MCF 10A (cell line): Measurements from ENCODE around the gene GSK3B. TPM values are rescaled to one million over a fixed set of nuclear protein-coding genes. Genes with fewer than 3 reads are reported as not detected.
"Not testable (repeated sequence)": the region's sequence is repeated elsewhere in the genome, so short reads cannot be mapped to it uniquely, and the experiment has no call there.

Experiments used
- BruUV-seq: library from RNA; stranded (reverse); fragments of 400-500 nt; replicated peaks from 2 replicates; lab custom pipeline; 2021; lab: Mats Ljungman, UMichigan
- CTCF ChIA-PET: fragments of 300-600 bp; sonication (Branson Sonifier 250); formaldehyde crosslinking; extraction: SDS; loops from one replicate; lab custom pipeline; 2021; ENCODE audit warnings: antibody characterized with exemption, inconsistent platforms; lab: Yijun Ruan, JAX
- POLR2A ChIA-PET: fragments of 300-600, 350-650 bp; sonication (Branson Sonifier 250); formaldehyde crosslinking; extraction: SDS; loops from one replicate; lab custom pipeline; 2020; ENCODE audit warnings: antibody characterized with exemption, inconsistent platforms; lab: Yijun Ruan, JAX
- DNase-seq: peaks from one replicate; pipeline ENCODE4 v3.0.0-alpha.2; 2018; ENCODE audit not compliant: unreplicated experiment
- H3K27ac Mint-ChIP-seq: one replicate; pipeline ENCODE4 v1.8.0; 2022; ENCODE audit warnings: mild to moderate bottlenecking, low read depth, mixed read lengths; ENCODE audit not compliant: unreplicated experiment
- H3K27me3 Mint-ChIP-seq: one replicate; pipeline ENCODE4 v1.8.0; 2022; ENCODE audit warnings: mixed read lengths; ENCODE audit not compliant: insufficient read depth, unreplicated experiment
- H3K36me3 Mint-ChIP-seq: one replicate; pipeline ENCODE4 v1.8.0; 2022; ENCODE audit warnings: mild to moderate bottlenecking, moderate library complexity, mixed read lengths; ENCODE audit not compliant: insufficient read depth, unreplicated experiment
- H3K4me1 Mint-ChIP-seq: one replicate; pipeline ENCODE4 v1.8.0; 2022; ENCODE audit warnings: mixed read lengths; ENCODE audit not compliant: insufficient read depth, unreplicated experiment
- H3K4me3 Mint-ChIP-seq: one replicate; pipeline ENCODE4 v1.8.0; 2022; ENCODE audit warnings: mild to moderate bottlenecking, moderate library complexity, mixed read lengths; ENCODE audit not compliant: unreplicated experiment
- H3K9me3 Mint-ChIP-seq: one replicate; pipeline ENCODE4 v1.8.0; 2022; ENCODE audit warnings: mixed read lengths; ENCODE audit not compliant: unreplicated experiment
- intact Hi-C: fragments of 100-400 bp; cut with micrococcal nuclease; formaldehyde crosslinking; loops from 2 replicates; pipeline ENCODE4 v1.14.1; 2022
- total RNA-seq: library from RNA; stranded (reverse); gene quantifications from 2 replicates; pipeline ENCODE4 v1.2.3, GENCODE V29; 2022
- TF ChIP-seq, protein P1 (sequence below): fragments of 200-600 bp; IDR thresholded peaks from one replicate; pipeline ENCODE4 v1.8.0; 2022; ENCODE audit warnings: antibody characterized with exemption, mild to moderate bottlenecking; ENCODE audit not compliant: unreplicated experiment

Gene GSK3B
- total RNA-seq, 1 experiment from 2014 or later: 71.5 TPM

DNA sequence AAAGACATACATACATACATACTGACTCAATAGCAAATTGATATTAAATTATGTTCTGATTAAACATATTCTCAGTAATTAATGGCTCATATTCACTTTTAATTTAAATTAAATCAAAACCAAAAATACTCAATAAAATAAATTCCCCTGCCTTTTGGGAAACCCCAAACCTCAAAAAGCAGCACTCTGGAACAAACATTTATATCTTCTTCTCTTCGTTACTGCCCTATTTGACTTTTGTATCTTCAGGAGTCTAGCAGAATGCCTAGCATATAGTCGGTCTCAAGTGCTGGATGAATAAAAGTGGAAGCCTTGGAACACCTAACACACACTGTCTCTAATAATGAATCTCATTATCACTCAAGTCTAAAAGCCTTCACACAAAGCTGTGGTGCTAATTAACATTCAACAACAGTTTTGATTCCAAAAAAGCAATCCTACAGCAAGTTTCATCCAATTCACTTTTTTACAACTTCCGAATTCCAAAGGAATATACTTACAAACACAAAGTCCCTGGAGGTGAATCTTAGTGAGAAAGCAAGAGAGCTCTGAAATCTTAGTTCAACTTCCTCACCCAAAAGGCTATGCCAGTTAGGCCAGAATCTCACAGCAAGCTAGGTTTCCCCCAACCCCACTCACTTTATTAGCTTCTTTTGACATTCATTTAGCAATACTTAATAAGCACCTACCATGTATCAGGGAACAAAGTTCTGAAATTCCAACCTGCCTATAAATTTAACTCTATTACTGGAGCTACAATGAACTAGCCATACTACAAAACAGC, 35.0 kb downstream of the GSK3B start:
- Mint-ChIP-seq H3K27me3 (no peaks in the 10 kb centered on the region), H3K36me3 (peaks cover 6% of the 10 kb centered on the region), H3K27ac (no peak overlapping the region), H3K4me1 (peaks cover 30% of the 10 kb centered on the region), H3K4me3 (no peak overlapping the region), H3K9me3 (peaks cover 7% of the 10 kb centered on the region)
- intact Hi-C loops: no loop called here
- BruUV-seq: no TSS peak
- ChIA-PET CTCF (interaction anchor here (0.6 to 0.8 kb wide), 5 partner anchors 11 to 346 kb away, joined by 3 to 5 read pairs (median 3); no protein-coding TSS in a partner anchor), POLR2A (interaction anchor here (1.0 to 2.8 kb wide), 2 partner anchors 34 to 66 kb away, joined by 3 to 8 read pairs; no protein-coding TSS in a partner anchor)
- TF ChIP-seq, protein P1, sequence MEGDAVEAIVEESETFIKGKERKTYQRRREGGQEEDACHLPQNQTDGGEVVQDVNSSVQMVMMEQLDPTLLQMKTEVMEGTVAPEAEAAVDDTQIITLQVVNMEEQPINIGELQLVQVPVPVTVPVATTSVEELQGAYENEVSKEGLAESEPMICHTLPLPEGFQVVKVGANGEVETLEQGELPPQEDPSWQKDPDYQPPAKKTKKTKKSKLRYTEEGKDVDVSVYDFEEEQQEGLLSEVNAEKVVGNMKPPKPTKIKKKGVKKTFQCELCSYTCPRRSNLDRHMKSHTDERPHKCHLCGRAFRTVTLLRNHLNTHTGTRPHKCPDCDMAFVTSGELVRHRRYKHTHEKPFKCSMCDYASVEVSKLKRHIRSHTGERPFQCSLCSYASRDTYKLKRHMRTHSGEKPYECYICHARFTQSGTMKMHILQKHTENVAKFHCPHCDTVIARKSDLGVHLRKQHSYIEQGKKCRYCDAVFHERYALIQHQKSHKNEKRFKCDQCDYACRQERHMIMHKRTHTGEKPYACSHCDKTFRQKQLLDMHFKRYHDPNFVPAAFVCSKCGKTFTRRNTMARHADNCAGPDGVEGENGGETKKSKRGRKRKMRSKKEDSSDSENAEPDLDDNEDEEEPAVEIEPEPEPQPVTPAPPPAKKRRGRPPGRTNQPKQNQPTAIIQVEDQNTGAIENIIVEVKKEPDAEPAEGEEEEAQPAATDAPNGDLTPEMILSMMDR: no peak
- DNase-seq: no peak

DNA sequence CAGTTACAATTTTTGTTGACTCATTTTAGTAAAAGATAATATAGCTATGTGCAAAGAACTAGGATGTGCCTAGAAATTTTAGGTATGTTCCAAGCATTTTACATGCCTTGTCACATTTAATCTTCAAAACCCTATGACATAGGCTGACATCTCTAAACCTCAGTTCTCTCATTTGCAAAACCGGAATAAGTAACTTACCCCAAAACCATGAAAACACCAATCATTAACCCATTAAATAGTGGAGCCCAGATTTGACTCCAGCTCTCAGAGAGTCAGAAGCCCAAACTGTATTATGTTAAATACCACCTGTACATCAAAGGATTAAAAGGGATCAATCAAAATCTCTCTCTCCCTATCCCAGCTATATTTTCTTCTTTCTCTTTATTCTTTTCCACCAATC, 36.6 kb downstream of the GSK3B start:
- no peak for DNase-seq
- ChIA-PET POLR2A (interaction anchor here (0.6 to 2.8 kb wide), 4 partner anchors 28 to 90 kb away, joined by 3 to 8 read pairs (median 3); no protein-coding TSS in a partner anchor), CTCF (no interaction called here)
- H3K36me3 Mint-ChIP-seq: peaks cover 11% of the 10 kb centered on the region
- H3K27me3 Mint-ChIP-seq: no peaks in the 10 kb centered on the region
- H3K9me3 Mint-ChIP-seq: peaks cover 11% of the 10 kb centered on the region
- no peak overlapping the region for H3K4me3 Mint-ChIP-seq
- H3K4me1 Mint-ChIP-seq: peaks cover 37% of the 10 kb centered on the region
- BruUV-seq: no TSS peak
- TF ChIP-seq, protein P1: no peak
- intact Hi-C loops: no loop called here
- H3K27ac Mint-ChIP-seq: no peak overlapping the region

DNA sequence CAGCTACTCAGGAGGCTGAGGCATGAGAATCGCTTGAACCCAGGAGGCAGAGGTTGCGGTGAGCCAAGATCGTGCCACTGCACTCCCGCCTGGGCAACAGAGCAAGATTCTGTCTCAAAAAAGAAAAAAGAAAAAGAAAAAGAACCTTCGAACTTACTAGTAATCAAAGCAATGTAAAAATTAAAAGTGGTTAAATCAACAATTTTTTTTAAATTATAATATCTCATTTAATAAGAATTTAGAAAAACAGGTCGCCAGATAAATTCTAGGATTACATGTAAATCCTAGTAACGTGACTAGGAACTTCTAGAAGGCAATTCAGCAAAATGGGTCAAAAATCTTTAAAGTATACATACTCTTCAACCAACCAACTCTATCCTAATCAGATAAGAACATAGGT, 37.2 kb downstream of the GSK3B start:
- ChIA-PET CTCF (no interaction called here), POLR2A (interaction anchor here (0.6 to 1.1 kb wide), 2 partner anchors 73 to 90 kb away, joined by 3 read pairs; no protein-coding TSS in a partner anchor)
- Mint-ChIP-seq H3K27ac (no peak overlapping the region), H3K4me1 (peaks cover 42% of the 10 kb centered on the region), H3K4me3 (no peak overlapping the region), H3K9me3 (peaks cover 11% of the 10 kb centered on the region), H3K36me3 (peaks cover 11% of the 10 kb centered on the region), H3K27me3 (no peaks in the 10 kb centered on the region)
- intact Hi-C loops: no loop called here
- DNase-seq: no peak
- TF ChIP-seq, protein P1: no peak
- no TSS peak for BruUV-seq

DNA sequence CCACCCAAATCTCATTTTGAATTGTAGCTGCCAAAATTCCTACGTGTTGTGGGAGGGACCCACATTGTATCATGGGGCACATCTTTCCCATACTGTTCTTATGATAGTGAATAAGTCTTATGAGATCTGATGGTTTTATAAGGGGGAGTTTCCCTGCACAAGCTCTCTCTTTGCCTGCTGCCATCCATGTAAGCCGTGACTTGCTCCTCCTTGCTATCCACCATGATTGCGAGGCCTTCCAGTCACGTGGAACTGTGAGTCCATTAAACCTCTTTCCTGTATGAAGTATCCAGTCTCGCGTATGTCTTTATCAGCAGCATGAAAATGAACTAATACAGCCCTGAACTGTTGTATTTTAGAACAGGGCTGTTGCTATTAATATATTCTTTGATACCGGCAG, 40.6 kb downstream of the GSK3B start:
- peaks cover 47% of the 10 kb centered on the region for H3K4me1 Mint-ChIP-seq
- CTCF ChIA-PET: interaction anchor here (0.6 kb wide), 1 partner anchor 74 kb away, joined by 3 read pairs; no protein-coding TSS in a partner anchor
- H3K4me3 Mint-ChIP-seq, DNase-seq, H3K27ac Mint-ChIP-seq, intact Hi-C loops, H3K27me3 Mint-ChIP-seq, BruUV-seq: not testable (repeated sequence)
- POLR2A ChIA-PET: interaction anchor here (0.6 to 1.6 kb wide), 2 partner anchors 41 to 1119 kb away, joined by 3 to 6 read pairs; partner anchors contain the start of gene GSK3B
- H3K9me3 Mint-ChIP-seq: peaks cover 11% of the 10 kb centered on the region
- H3K36me3 Mint-ChIP-seq: peaks cover 17% of the 10 kb centered on the region
